Stimulated activated naive CD4-positive, alpha-beta T cell (primary cell): ENCODE data around the gene GRAMD2B.
A peak's percentile ranks its signal among the peaks of the same experiment; 100 is the strongest.

ENCODE experiments used
- DNase-seq, 6 experiments: peaks; one replicate each; lab custom pipeline; 2025; lab: John Stamatoyannopoulos, UW

The GRAMD2B gene

DNA sequence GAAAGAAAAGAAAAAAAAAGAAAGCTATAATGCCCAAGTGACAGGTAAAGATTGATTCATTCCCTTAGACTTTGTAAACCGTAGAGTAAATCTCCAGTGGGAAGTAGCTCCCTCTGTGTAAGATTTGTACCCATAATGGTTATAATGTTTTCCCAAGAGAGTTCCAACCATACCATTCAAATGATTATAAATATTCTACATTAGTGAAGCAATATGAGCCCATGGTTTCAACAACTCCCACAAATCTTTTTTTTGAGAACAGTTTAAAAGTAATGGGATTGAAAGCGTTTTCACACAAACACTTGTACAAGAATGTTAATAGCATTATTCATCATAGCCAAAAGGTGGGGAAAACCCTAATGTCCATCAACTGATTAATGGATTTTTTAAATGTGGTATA, 58.0 kb downstream of the GRAMD2B start:
- DNase-seq: no peak

DNA sequence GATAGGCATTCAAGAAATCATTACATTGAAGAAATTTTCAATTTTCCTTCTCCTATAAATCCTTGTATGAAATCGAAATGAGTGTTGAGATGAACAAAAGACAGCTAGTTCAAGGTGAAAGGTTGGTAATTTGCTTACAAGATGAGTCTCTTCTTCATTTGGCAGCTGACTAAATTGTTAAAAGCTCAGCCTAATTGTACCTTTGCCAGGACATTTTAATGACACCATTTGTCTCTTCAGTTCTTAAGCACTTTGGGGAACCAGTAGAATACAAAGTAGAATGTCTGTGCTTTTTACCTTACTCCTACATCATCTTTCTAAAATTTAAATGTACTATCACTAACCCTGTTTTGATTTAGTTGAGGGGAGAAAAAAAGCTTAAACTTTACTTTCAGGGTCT, 59.4 kb downstream of the GRAMD2B start:
- DNase-seq: no peak

DNA sequence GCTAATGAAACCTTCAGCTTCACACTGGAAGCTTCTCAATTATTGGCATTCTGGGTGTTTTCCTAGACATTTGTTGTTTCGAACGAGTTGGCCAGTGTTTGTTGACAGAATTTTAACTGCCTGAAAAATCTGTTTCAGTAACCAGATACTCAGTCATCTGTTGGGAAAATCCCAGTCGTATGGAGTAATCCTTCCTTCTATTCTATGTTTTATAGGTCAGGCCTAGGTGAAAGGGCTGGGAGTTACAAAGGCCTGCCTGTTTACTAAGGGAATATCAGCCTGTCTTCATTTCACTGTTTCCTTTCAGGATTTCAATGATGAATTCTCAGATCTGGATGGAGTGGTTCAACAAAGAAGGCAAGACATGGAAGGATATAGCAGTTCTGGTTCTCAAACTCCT, 59.9 kb downstream of the GRAMD2B start:
- no peak for DNase-seq

DNA sequence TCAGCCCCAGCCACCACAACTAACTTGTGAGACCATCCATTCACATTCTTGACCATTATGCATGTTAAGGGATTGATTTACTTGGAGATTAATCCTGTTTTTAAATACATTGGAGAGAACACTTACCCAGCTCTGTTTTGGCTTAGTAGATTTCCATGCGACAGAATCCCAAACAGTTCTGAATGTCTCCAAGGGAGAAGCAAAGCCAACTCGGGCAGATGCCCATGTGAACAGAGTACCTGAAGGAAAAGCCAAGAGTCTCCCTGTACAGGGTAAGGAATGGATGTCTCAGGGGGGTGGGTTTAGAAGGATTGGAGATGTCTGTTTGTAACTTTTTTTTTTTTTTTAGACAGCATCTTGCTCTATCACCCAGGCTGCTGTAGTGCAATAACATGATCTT, 61.0 kb downstream of the GRAMD2B start:
- DNase-seq: no peak

DNA sequence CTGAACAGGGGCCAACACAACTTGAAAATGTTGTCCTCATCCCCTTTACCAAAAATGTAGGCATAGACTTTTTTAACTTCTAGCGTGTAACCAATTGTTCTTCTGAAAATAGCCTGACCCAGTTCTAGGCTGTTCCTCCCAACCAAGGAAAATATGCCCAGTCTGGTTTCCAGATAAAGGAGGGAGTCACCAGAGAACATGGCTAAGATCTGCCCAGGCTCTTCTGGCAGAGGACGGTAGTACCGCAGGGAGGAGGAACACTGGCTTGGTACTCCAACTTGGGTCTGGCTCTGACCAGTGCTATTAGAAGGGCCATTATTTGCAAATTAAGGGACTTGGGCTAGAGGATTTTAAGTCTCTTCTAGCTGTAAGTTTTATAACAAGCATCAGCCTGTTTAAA, 63.1 kb downstream of the GRAMD2B start:
- DNase-seq: no peak

GRCh38 chr5:126487596-126487995, 64.4 kb downstream of the GRAMD2B start:
- no peak for DNase-seq

- DNase-seq: no peak
Measured at GRCh38 chr5:126488443-126489065, 65.3 kb downstream of the GRAMD2B start.

- no peak for DNase-seq
Measured at GRCh38 chr5:126490167-126490940, 67.1 kb downstream of the GRAMD2B start.

- no peak for DNase-seq
Measured at GRCh38 chr5:126492939-126493338, 69.7 kb downstream of the GRAMD2B start.

- no peak for DNase-seq
Measured at GRCh38 chr5:126494393-126494792, 71.2 kb downstream of the GRAMD2B start.

DNA sequence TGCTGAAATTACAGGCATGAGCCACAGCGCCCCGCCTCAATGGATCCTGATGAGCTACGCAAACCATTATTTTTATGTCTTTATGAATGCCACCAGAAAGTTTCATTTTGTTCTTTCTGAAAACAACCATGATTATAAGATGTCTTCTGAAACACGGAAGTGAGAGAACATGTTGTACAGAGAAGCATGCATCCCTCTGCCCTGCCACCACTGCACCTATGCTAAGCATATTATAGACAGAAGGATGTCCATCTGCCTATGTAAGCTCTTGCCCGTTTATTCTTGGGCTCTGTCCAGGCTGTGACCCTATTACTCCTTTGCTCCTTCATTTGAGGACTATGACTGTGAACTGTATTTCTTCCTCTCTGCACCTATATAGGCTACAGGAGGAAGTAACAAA, 74.3 kb downstream of the GRAMD2B start:
- no peak for DNase-seq

GRCh38 chr5:126499278-126499677, 76.1 kb downstream of the GRAMD2B start:
- no peak for DNase-seq

- peak; percentile 4 to 84 (median 46) for DNase-seq
Measured at GRCh38 chr5:126499853-126500342, 76.7 kb downstream of the GRAMD2B start.

DNA sequence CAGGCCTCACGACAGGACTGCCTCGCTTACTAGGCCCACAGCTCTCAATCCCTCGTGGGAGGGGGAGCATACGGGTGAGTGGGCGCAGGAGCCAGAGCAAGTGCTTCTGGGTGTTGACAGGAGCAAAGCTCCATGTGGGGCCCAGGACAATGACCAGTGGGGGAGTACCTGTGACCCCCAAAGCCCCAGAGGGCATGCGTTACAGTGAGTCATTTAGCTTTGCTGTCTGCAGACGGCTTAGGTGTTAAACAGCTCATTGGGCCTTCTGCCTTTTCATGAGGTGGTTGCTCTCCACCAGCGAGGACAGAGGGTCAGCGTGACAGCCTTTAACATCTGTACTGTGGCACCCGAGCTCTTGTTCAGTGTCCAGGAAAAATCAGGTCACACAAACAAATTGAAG, 78.2 kb downstream of the GRAMD2B start:
- no peak for DNase-seq

- DNase-seq: peak in 3 of 6 experiments; percentile 40 to 55 (median 51)
Measured at GRCh38 chr5:126503602-126504104, 80.4 kb downstream of the GRAMD2B start.

DNA sequence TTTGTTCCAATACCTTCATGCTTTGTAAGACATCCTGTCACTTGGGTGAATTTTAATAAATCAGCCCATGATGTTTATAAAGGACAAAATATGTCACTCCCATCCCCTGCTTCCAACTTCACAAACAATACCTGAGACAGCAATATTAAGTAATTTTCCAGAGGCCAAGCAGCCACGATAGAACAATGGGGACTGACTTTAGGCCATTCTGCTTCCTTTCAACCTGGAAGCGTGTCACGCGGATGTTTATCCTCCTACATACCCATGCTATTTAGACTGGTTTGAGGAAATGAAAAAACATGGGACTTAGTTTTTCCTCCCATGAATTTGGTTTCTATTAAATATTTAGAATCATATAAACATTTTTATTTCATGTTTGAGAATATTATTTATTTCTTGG, 82.9 kb downstream of the GRAMD2B start:
- no peak for DNase-seq

- no peak for DNase-seq
Measured at GRCh38 chr5:126508251-126508961, 85.2 kb downstream of the GRAMD2B start.

- DNase-seq: peak in 3 of 6 experiments; percentile 39 to 63 (median 56)
Measured at GRCh38 chr5:126508962-126509279, 85.7 kb downstream of the GRAMD2B start.

- DNase-seq: no peak
Measured at GRCh38 chr5:126509339-126509738, 86.1 kb downstream of the GRAMD2B start.

DNA sequence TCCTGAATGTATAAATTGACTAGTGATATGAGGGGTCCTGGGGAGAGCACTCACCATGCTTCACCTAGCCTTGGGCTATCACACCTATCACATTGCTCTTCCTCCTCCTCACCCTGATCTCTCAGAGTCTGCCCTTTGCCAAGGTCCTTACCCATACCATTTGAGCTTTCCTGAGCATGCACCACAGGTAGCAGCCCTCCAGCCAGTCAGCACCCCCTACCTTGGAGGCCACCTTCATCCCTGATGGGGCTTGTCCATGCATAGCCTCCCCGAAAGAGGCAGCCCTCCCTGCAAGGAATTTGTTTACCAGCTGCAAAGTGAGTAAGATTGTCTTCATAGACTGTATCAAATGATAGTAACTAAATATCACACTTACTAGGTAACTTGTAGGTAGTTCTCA, 88.8 kb downstream of the GRAMD2B start:
- DNase-seq: no peak

DNA sequence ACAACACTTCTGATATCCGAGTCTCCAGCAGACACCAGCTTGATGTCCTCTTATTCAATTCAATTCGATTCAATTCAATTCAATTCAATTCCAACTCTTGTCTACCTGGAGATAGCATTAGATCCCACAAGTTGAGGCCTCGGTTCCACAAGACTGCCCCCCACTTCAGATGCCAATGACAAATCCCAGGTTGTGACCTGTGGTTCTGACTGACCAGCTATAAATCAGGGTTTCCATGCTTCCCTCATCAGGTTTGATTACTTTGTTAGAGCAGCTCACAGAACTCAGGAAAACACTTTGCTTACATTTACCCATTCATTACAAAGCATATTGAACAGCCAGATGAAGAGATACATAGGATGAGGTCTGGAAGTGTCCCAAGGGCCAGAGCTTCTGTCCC, 89.2 kb downstream of the GRAMD2B start:
- DNase-seq: no peak

GRCh38 chr5:126513302-126513701, 90.1 kb downstream of the GRAMD2B start:
- no peak for DNase-seq

- no peak for DNase-seq
Measured at GRCh38 chr5:126513703-126514102, 90.5 kb downstream of the GRAMD2B start.
